GM20000 (cell line): ENCODE results near the gene PRR7.
A peak's percentile ranks its signal among the peaks of the same experiment; 100 is the strongest.

Experiments used
- DNase-seq: peaks from one replicate; pipeline ENCODE4 v3.0.0; 2012; ENCODE audit warnings: low spot score
- CTCF ChIP-seq: IDR thresholded peaks from 2 replicates; pipeline ENCODE4 v1.5.1; 2012; ENCODE audit warnings: mild to moderate bottlenecking, control low read depth; ENCODE audit errors: extremely low read depth, missing control alignments

The PRR7 gene

DNA sequence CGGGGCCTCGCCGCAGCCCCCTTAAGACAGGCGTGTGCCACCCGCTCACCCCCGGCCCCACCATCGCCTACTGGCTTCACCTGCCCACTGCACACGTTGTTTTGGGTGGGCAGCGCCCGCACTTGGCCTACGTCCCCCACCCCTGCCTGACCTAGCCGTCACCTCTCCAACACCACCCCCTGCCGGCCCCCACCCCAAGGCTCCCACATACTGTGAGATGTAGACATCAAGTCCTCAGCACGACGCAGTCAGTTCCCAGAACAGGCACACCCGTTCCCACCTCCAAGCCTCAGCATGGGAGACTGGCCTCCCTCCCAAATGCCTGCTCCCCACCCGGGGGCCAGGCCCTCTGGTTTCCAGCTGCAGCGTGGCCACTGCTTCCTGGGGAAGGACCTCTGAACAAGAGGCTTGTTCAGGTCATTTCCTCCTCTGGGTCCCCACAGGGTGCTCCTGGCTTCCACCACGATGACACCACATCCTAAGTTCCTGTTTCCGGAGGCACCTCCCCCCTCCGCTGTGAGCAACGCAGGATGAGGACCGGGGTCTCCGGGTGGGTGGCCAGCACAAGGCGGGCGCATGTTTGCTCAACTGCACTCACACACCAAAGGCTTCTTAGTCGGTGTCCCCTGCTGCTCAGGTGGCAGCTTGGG, 15.5 kb downstream of the PRR7 start:
- DNase-seq, result no peak
- TF ChIP-seq CTCF, result no peak

DNA sequence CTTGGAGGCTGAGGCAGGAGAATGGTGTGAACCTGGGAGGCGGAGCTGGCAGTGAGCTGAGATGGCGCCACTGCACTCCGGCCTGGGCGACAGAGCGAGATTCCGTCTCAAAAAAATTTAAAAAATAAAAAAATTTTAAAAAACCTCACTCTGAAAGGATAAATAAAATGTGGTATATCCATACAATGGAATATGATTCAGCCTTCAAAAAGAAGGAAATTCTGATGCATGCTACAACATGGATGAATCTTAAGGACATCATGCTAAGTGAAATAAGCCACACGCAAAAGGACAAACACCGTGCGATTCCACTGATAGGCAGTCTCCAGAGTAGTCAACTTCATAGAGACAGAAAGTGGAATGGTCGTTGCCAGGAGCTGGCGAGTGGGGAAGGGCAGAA, 18.4 kb downstream of the PRR7 start:
- TF ChIP-seq CTCF, result no peak
- no peak for DNase-seq

GRCh38 chr5:177466861-177467260, 20.2 kb downstream of the PRR7 start:
- no peak for TF ChIP-seq CTCF

GRCh38 chr5:177467436-177467835, 20.8 kb downstream of the PRR7 start:
- TF ChIP-seq CTCF, result no peak
- DNase-seq, result no peak

More at GRCh38 chr5:177466861-177467260, 20.2 kb downstream of the PRR7 start:
- no peak for DNase-seq

- no peak for TF ChIP-seq CTCF
- DNase-seq, result no peak
These were observed 21.7 kb downstream of the PRR7 start for GRCh38 chr5:177468329-177468684.

DNA sequence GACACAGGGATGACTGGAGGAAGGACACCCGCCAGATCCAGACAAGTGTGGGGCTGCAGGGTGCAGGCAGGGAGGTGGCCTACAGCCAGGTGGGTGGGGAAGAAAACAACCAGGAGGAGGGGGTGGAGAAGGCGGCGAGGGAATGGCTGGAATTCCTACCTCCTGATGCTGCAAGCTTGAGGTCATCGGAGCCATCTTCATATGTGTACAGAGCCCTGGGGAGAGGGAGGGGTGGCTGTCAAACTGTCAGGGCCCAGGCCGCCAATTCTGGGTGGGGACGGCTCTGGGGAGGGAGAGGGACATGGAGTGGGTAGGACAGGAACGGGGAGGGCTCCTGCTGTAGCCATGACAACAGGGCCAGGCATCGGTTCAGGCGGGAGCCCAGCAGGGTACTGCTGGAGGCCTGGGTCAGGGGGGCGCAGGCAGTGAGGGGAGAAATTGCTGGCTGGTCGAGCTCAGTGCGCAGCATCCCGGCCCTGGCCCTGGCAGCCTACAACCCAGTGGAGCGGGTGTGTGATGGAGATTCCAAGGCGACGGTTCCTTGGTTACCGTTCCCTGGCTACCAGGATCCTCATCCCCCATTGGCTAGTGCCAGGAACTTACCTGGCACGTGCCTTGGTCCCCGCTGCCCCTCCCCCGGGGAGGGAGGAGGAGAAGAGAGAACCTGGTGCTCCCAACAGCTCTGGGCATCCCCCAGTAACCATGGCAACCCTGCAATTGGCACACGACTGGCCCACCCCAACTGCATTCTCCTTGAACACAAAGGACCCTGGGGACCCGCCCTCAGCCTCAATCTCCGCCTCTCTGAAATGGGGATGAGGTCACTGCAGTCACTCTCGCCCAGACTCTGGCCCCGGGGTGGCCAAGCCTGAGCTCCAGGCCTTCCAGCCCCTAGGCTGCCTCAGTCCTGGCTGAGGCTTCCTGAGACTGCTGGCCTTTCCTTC, 22.3 kb downstream of the PRR7 start:
- DNase-seq, result peak; percentile 38
- TF ChIP-seq CTCF, result no peak

GRCh38 chr5:177469750-177470525, 23.3 kb downstream of the PRR7 start:
- DNase-seq, result no peak
- TF ChIP-seq CTCF, result no peak
